ENCODE data around the gene GARNL3.

DNA sequence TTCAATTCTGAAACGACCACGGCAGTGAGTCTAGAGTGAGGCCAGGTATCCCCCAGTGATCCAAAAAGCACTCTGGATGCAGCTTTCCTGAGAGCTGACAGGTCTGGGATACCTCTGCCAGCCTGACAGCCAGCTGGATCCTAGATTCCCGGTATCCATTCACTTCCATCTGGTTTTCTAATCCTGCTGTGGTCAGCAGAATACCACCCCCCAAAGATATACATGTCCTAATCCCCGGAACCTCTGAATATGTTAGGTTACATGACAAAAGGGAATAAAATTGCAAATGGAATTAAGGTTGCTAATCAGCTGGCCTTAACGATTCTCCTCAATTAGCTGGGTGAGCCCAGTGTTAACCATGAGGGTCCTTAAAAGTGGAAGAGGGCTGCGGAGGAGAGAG lies 158.2 kb downstream of the GARNL3 start:
- no peak for TF ChIP-seq POLR2AphosphoS5 (IDR thresholded peaks at IDR 0.05; ENCODE audit: low read depth, low read length)
- TF ChIP-seq, protein P1, sequence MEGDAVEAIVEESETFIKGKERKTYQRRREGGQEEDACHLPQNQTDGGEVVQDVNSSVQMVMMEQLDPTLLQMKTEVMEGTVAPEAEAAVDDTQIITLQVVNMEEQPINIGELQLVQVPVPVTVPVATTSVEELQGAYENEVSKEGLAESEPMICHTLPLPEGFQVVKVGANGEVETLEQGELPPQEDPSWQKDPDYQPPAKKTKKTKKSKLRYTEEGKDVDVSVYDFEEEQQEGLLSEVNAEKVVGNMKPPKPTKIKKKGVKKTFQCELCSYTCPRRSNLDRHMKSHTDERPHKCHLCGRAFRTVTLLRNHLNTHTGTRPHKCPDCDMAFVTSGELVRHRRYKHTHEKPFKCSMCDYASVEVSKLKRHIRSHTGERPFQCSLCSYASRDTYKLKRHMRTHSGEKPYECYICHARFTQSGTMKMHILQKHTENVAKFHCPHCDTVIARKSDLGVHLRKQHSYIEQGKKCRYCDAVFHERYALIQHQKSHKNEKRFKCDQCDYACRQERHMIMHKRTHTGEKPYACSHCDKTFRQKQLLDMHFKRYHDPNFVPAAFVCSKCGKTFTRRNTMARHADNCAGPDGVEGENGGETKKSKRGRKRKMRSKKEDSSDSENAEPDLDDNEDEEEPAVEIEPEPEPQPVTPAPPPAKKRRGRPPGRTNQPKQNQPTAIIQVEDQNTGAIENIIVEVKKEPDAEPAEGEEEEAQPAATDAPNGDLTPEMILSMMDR (IDR thresholded peaks at IDR 0.05) = no peak
- TF ChIP-seq SIN3A (IDR thresholded peaks at IDR 0.05; ENCODE audit: borderline replicate concordance, insufficient read depth, low read depth, low read length) = no peak
